Common myeloid progenitor, CD34-positive (primary cell): Measurements from ENCODE around the gene ALDH2.
A peak's percentile ranks its signal among the peaks of the same experiment; 100 is the strongest.
"Not testable (repeated sequence)": the region's sequence is repeated elsewhere in the genome, so short reads cannot be mapped to it uniquely, and the experiment has no call there.

Source experiments
- CTCF ChIA-PET: fragments of 350-600 bp; sonication (Branson Sonifier 250); formaldehyde crosslinking; loops from one replicate; lab custom pipeline; 2021; ENCODE audit warnings: antibody characterized with exemption; lab: Charles Lee
- POLR2A ChIA-PET: fragments of 350-600 bp; sonication (Branson Sonifier 250); formaldehyde crosslinking; loops from one replicate; lab custom pipeline; 2021; ENCODE audit warnings: antibody characterized with exemption; lab: Charles Lee
- DNase-seq, 3 donors: peaks; one replicate each; pipeline versions ENCODE4 v3.0.0 to v3.0.0-alpha.2; 2013
- H3K27ac ChIP-seq, 2 experiments: 1 replicate in 1 of 2; 2 replicates in 1 of 2; pipeline ENCODE4 v1.7.0; 2013; ENCODE audit warnings: inconsistent platforms in 2 of 2, low read length in 2 of 2, mild to moderate bottlenecking in 2 of 2, low read depth in 1 of 2, moderate library complexity in 1 of 2; ENCODE audit not compliant: severe bottlenecking in 2 of 2, insufficient read depth in 1 of 2, poor library complexity in 1 of 2
- H3K27me3 ChIP-seq, 5 experiments: replicated peaks in 2 of 5; 1 replicate in 3 of 5; 2 replicates in 2 of 5; pipeline versions ENCODE4 v1.6.1 to v1.7.0; 2013; ENCODE audit warnings: low read length in 4 of 5, mild to moderate bottlenecking in 2 of 5, moderate library complexity in 2 of 5, inconsistent platforms in 1 of 5; ENCODE audit not compliant: insufficient read depth in 5 of 5, control insufficient read depth in 4 of 5
- H3K36me3 ChIP-seq, 4 experiments: 1 replicate in 2 of 4; 2 replicates in 2 of 4; pipeline versions ENCODE4 v1.6.1 to v1.7.0; 2013; ENCODE audit warnings: low read length in 3 of 4, control low read depth in 1 of 4, mild to moderate bottlenecking in 1 of 4; ENCODE audit not compliant: control insufficient read depth in 4 of 4, insufficient read depth in 4 of 4
- H3K4me1 ChIP-seq, 4 experiments: 1 replicate in 3 of 4; 2 replicates in 1 of 4; pipeline versions ENCODE4 v1.6.1 to v1.7.1; 2013; ENCODE audit warnings: low read length in 3 of 4, mild to moderate bottlenecking in 3 of 4, control low read depth in 1 of 4, inconsistent platforms in 1 of 4, moderate library complexity in 1 of 4; ENCODE audit not compliant: control insufficient read depth in 4 of 4, insufficient read depth in 4 of 4; ENCODE audit errors: control extremely low read depth in 1 of 4
- H3K4me3 ChIP-seq, 7 experiments: 1 replicate in 4 of 7; 2 replicates in 3 of 7; pipeline versions ENCODE4 v1.5.1 to v1.7.0; 2013; ENCODE audit warnings: mild to moderate bottlenecking in 7 of 7, low read length in 6 of 7, moderate library complexity in 6 of 7, inconsistent platforms in 2 of 7, low read depth in 2 of 7, control low read depth in 1 of 7; ENCODE audit not compliant: insufficient read depth in 4 of 7, control insufficient read depth in 1 of 7; ENCODE audit errors: extremely low read depth in 1 of 7
- H3K9me3 ChIP-seq, 5 experiments: 1 replicate in 4 of 5; 2 replicates in 1 of 5; pipeline versions ENCODE4 v1.6.1 to v1.7.1; 2013; ENCODE audit warnings: low read length in 4 of 5, mild to moderate bottlenecking in 2 of 5, inconsistent platforms in 1 of 5, low read depth in 1 of 5, moderate library complexity in 1 of 5; ENCODE audit not compliant: control insufficient read depth in 4 of 5, insufficient read depth in 2 of 5; ENCODE audit errors: control extremely low read depth in 1 of 5
- WGBS: methylation state at CpG from one replicate; pipeline ENCODE4 v1.1.5; 2013; ENCODE audit not compliant: insufficient coverage; 5-methylcytosine and 5-hydroxymethylcytosine counted together

The ALDH2 gene

DNA sequence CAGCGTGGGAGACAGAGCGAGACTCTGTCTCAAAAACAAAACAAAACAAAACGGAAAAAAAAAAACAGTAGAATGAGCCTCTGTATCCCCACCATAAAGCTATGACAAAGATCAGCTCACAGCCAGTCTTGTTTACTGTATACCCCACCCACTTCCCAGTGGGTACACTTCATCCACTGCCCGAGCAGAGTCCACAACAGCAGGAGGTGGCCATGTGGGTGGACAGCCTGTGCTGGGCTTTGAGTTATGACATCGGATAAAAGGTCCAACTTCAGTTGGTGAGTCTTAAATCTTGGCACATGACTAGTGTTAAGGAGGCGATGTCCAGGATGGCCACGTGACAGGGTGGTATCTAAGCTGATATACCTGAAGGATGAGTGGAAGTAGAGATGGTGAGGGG is 40.5 kb downstream of the ALDH2 start:
- CTCF ChIA-PET = interaction anchor here (0.7 to 2.1 kb wide), 3 partner anchors 36 to 54 kb away, joined by 3 to 8 read pairs (median 3); no protein-coding TSS in a partner anchor
- H3K4me3 ChIP-seq = no peak overlapping the region
- no peak for DNase-seq
- POLR2A ChIA-PET = interaction anchor here (0.7 kb wide), 1 partner anchor 54 kb away, joined by 3 read pairs; no protein-coding TSS in a partner anchor
- H3K27ac ChIP-seq = no peak overlapping the region
- no peaks in the 10 kb centered on the region for H3K4me1 ChIP-seq
- WGBS = 100% methylated on average over 7 of the region's 7 CpGs
- H3K27me3 ChIP-seq = no peaks in the 10 kb centered on the region
- H3K36me3 ChIP-seq = peaks cover 11 to 53% (median 17%) of the 10 kb centered on the region in 4 experiments
- no peaks in the 10 kb centered on the region for H3K9me3 ChIP-seq

DNA sequence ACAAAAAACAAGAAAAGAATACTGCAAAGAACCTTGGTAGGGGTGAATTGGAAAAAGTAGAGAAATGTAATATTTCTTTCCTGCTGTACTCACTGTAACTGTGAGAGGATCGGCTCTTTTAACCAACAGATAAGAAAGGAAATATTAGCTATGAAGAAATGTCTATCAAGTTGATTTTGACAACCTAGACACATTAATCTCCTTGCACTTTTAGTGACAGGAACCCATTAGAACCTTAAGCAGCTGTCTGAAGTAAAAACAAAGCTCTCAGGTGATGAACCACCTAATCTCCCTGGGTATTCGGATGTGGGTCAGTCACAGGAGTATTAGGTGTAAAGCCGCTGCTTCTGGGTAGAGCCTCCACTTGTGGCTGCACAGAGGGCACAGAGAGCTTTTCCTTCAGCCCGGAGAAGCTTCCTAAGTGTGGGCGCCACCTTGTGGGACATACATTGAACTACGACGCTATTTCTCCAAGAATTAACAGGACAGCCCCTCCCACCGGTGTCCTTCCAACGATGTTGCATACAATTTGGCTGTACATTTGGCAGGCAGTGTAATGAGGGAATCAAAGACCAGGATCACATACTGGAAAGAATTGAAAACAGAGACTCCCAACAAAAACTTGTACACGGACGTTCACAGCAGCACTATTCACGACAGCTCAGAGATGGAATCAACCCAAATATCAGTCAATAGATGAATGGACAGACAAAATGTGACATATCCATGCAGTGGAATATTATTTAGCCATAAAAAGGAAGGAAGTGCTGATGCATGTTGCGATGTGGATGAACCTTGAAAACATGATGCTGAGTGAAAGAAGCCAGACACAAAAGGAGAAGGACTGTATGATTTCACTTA is 46.4 kb downstream of the ALDH2 start:
- Histone ChIP-seq H3K27ac (no peak overlapping the region), H3K9me3 (peaks cover 0 to 2% (median 0%) of the 10 kb centered on the region in 5 experiments), H3K4me1 (no peaks in the 10 kb centered on the region), H3K4me3 (no peak overlapping the region), H3K36me3 (peaks cover 5 to 23% (median 7%) of the 10 kb centered on the region in 4 experiments), H3K27me3 (no peaks in the 10 kb centered on the region)
- 18% methylated on average over 6 of the region's 13 CpGs for WGBS
- POLR2A ChIA-PET = interaction anchor here (0.6 kb wide), 1 partner anchor 133 kb away, joined by 5 read pairs; no protein-coding TSS in a partner anchor
- peak; percentile 79 to 88 (median 85) for DNase-seq
- CTCF ChIA-PET = interaction anchor here (0.6 to 7.3 kb wide), 25 partner anchors 10 to 253 kb away, joined by 3 to 77 read pairs (median 4); partner anchors contain the start of gene MAPKAPK5

DNA sequence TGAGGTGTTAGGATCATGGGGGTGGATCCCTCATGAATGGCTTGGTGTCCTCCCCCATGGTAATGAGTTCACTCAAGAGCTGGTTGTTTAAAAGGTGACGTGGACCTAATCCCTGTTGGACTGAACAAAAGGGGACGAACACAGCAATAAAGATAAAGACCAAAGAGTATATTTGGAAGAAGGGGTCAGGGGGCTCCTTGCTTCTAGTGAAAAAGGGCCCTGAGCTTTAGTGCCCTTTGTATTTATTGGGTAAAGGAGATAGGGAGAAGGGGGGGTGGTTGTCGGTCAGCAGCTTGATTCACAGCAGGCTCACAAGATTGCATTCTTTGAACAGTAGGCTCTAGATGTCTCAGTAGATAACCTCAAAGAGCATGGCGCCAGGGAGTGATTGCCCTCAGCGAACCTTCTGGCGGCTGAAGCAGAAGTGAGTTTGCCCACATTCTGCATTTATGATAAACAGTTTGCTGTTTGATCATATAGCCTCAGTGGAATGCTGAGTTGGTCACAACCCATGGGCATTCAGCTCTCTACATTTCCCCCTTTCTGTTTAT is 49.4 kb downstream of the ALDH2 start:
- CTCF ChIA-PET = interaction anchor here (3.9 to 7.3 kb wide), 2 partner anchors 11 to 63 kb away, joined by 19 to 77 read pairs; no protein-coding TSS in a partner anchor
- no peak for DNase-seq
- no peaks in the 10 kb centered on the region for H3K27me3 ChIP-seq
- H3K27ac ChIP-seq = no peak overlapping the region
- POLR2A ChIA-PET = no interaction called here
- H3K4me3 ChIP-seq = no peak overlapping the region
- H3K36me3 ChIP-seq = no peaks in the 10 kb centered on the region
- H3K9me3 ChIP-seq = peaks cover 0 to 2% (median 0%) of the 10 kb centered on the region in 5 experiments
- WGBS = 97% methylated on average over 6 of the region's 6 CpGs
- no peaks in the 10 kb centered on the region for H3K4me1 ChIP-seq

DNA sequence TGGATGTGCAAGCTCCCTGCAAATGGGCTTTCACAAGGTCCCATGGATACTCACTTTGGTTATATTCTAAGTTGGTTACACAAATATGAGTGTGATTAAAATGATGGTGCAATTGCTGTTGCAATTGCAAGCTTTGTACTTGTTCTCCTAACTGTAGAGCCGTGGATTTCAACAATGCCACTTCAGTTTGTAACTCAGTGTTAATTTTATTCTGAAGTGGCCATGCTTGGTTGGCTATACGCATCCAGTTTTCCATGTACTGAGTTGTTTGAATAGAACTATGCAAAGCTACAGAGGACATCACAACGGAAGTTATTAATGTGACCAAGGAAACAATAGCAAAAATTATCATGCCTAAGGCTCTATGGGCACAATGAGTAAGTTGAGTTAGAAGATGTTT is 50.2 kb downstream of the ALDH2 start:
- DNase-seq, H3K36me3 ChIP-seq, H3K27me3 ChIP-seq, POLR2A ChIA-PET, H3K4me3 ChIP-seq, H3K9me3 ChIP-seq, H3K27ac ChIP-seq, H3K4me1 ChIP-seq: not testable (repeated sequence)
- CTCF ChIA-PET = interaction anchor here (3.9 to 7.3 kb wide), 2 partner anchors 10 to 64 kb away, joined by 19 to 77 read pairs; no protein-coding TSS in a partner anchor
- 100% methylated on average over 3 of the region's 3 CpGs for WGBS

- H3K27ac ChIP-seq = no peak overlapping the region
- no peak for DNase-seq
- no peaks in the 10 kb centered on the region for H3K27me3 ChIP-seq
- no peaks in the 10 kb centered on the region for H3K4me1 ChIP-seq
- peaks cover 0 to 2% (median 0%) of the 10 kb centered on the region in 5 experiments for H3K9me3 ChIP-seq
- ChIA-PET CTCF (interaction anchor here (3.9 to 7.3 kb wide), 2 partner anchors 9 to 65 kb away, joined by 19 to 77 read pairs; no protein-coding TSS in a partner anchor), POLR2A (no interaction called here)
- H3K36me3 ChIP-seq = no peaks in the 10 kb centered on the region
- 95% methylated on average over 6 of the region's 8 CpGs for WGBS
- no peak overlapping the region for H3K4me3 ChIP-seq
These were observed 51.6 kb downstream of the ALDH2 start for GRCh38 chr12:111818340-111818739.

DNA sequence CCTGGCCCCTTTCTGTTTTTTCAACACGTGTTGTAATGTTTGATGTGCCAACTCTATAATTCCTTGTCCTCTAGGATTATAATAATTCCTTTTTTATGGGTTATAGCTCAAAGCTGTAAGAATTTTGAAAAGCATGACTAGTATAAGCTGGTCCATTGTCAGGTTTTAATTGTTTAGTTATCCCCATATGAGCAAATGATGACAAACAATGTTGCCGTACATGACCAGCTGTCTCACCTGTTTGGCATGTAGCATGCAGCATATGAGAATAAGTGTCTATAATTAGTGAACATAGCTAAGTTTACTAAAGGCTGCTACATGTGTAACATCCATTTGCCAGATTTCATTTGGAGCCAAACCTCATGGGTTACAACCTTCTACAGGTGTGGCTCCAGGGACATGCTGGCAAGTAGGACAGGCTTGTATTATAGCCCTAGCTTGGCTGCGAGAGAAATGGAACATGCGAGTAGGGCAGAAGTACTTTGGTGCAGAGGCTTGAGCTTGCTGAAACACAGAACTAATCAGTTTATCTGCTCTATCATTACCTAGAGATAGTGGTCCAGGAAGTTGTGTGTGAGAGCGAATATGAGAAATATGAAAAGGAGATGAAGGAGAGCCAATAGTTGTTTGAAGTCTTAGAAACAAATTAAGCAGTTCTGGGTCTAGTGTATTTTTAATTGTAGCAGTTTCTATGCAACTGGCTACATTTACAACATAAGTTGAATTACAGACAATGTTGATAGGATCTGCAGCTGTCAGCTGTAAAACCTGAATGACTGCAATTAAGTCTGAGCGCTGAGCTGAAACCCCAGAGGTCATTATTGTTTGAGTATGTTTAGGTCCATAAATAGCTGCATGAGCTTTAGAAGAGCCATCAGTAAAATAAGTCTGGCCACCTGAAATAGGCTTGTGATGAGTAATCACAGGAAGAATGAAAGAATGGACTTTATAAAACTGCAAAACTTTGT is 52.7 kb downstream of the ALDH2 start:
- no peak for DNase-seq
- H3K4me3 ChIP-seq = no peak overlapping the region
- POLR2A ChIA-PET = interaction anchor here (0.7 kb wide), 1 partner anchor 126 kb away, joined by 3 read pairs; no protein-coding TSS in a partner anchor
- CTCF ChIA-PET = interaction anchor here (0.7 to 1.4 kb wide), 4 partner anchors 10 to 74 kb away, joined by 3 to 7 read pairs (median 3); no protein-coding TSS in a partner anchor
- H3K9me3 ChIP-seq = peaks cover 0 to 2% (median 0%) of the 10 kb centered on the region in 5 experiments
- no peaks in the 10 kb centered on the region for H3K27me3 ChIP-seq
- H3K27ac ChIP-seq = no peak overlapping the region
- 94% methylated on average over 3 of the region's 6 CpGs for WGBS
- no peaks in the 10 kb centered on the region for H3K36me3 ChIP-seq
- H3K4me1 ChIP-seq = no peaks in the 10 kb centered on the region
